GM19452 (cell line): ENCODE data around the gene HECA.
"Not testable (repeated sequence)": the region's sequence is repeated elsewhere in the genome, so short reads cannot be mapped to it uniquely, and the experiment has no call there.

Experiments used
- ATAC-seq: cut with Tn5 transposase; IDR thresholded peaks from one replicate; pipeline ENCODE4 v1.9.1; 2021; ENCODE audit not compliant: unreplicated experiment

The HECA gene

GRCh38 chr6:139135578-139136545 is 982 bp downstream of the HECA start:
- peak; percentile 27 for ATAC-seq

- ATAC-seq: no peak
Observed at GRCh38 chr6:139137706-139138105, 2.8 kb downstream of the HECA start.

DNA sequence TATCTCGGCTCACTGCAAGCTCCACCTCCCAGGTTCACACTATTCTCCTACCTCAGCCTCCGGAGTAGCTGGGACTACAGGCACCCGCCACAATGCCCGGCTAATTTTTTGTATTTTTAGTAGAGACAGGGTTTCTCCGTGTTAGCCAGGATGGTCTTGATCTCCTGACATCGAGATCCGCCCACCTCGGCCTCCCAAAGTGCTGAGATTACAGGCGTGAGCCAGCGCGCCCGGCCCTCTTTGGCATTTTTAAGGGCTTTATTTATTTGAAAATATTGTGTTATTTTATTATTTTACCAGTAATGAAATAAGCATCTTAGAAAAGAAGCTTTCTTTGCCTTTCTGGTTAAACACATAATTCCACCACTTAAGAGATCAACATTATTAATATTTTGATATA is 6.0 kb downstream of the HECA start:
- not testable (repeated sequence) for ATAC-seq

- no peak for ATAC-seq
Observed at GRCh38 chr6:139142262-139142661, 7.4 kb downstream of the HECA start.

GRCh38 chr6:139143111-139143510 is 8.2 kb downstream of the HECA start:
- no peak for ATAC-seq

DNA sequence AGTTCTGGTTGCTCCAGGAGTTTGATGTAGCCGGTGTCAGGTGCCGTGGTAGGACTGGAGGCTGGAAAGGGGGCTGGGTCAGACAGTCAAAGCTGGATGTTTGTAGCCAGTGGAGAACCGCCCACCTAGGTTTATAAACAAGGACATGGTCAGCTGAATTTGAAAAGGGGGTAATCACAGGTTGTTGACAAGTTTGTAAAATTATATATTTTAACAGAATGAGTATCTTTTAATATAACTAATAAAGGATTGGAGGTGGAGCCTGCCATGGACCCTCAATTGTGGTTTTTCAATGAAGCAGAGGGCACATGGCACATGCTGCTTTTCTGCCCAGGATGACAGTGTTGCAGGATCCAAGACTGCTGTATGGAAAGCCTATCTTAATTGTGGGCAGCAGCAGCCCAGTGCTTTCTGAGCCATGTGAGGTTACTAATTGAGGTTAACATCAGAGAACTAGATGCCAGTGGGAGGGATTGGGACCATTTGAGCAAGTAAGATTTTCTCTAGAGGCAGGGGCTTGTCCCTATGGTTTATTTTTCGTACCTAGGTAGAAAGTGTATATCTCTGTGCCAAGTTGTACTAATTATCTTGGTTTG is 9.7 kb downstream of the HECA start:
- no peak for ATAC-seq

DNA sequence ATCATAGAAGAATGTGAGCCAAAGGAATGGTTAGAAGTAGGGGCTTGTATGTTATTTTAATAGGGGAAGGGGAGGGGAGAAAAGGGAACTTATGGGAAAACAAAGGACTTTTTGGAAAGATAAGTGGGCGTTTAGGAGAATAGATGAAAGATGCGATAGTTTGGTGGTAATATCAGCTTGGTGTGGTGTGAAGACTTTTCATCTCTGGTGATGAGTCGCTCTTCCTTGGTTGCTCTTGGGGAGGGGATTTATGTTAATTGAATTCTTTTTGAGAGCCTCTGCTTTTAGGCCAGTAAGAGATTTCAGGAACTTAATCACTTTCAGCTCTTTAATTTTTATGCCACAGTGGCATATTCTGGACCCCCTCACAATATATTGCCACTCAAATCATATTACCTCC is 10.8 kb downstream of the HECA start:
- no peak for ATAC-seq

- no peak for ATAC-seq
Observed at GRCh38 chr6:139146317-139146726, 11.4 kb downstream of the HECA start.

GRCh38 chr6:139147628-139148027 is 12.7 kb downstream of the HECA start:
- ATAC-seq: no peak

DNA sequence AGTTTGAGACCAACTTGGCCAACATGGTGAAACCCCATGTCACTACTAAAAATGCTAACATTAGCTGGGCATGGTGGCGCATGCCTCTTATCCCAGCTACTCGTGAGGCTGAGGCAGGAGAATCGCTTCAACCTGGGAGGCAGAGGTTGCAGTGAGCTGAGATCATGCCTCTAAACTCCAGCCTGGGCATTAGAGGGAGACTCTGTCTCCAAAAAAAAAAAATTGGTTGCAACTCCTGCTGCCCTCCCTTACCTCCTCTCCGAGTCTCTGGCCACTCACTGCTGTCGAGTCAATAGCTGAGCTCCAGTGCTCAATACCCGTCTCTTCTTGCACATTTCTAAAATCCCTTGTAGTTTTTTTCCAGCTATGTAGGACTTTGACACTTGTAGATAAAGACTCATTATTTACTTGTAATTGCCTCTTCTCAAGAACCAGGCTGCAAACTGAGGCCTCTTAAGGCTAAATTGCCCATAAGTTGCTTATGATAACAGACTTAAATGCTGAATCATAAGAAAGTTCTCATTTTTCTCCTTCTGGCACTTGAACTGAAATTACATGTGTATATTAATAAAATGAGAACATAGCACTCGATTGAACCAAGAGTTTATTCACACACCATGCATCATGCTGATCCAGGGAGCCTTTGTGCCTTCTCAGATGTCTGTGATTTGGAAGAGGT is 13.8 kb downstream of the HECA start:
- no peak for ATAC-seq

DNA sequence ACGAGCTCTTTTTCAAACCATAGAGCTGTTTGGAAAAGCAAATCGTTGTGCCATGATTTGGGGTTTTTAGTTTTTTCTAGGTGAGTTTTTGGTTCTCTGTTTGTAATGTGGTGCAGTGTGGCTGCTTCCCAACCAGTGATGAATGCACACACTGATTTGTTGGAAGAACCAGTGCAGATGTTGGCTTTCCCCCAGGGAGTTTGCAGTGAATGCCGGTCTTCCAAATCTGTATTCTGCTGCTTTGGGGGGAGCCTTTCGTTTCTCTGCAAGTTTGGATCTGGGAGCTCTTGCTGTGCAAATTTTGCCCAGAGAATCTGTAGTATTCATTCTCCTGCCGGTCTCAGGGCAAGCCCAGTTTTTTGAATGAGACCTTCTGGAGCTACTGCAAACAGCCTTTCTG is 14.5 kb downstream of the HECA start:
- ATAC-seq: no peak

DNA sequence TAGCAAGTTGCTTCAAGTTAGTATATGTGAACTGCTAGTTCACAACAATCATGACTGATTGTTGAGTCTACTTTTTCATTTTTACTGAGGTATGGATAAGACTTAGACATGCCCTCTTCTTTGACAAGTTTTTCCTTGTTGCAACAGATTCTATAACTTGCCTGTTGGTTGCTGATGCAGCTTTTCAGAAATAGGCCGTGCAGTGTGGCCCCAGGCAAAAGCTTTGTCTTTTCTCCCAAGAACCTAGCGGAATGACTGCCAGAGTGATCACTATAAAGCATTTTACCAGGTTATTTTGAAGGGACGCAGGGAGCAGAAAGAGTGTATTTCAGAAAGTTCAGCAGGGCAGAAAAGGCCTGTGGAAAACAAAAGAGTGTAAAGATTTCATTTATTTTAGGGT is 16.0 kb downstream of the HECA start:
- ATAC-seq: no peak

- ATAC-seq: no peak
Observed at GRCh38 chr6:139151425-139152087, 16.7 kb downstream of the HECA start.

GRCh38 chr6:139152088-139152891 is 17.4 kb downstream of the HECA start:
- ATAC-seq: no peak

- ATAC-seq: no peak
Observed at GRCh38 chr6:139152892-139153271, 18.0 kb downstream of the HECA start.

GRCh38 chr6:139153855-139154254 is 19.0 kb downstream of the HECA start:
- no peak for ATAC-seq

DNA sequence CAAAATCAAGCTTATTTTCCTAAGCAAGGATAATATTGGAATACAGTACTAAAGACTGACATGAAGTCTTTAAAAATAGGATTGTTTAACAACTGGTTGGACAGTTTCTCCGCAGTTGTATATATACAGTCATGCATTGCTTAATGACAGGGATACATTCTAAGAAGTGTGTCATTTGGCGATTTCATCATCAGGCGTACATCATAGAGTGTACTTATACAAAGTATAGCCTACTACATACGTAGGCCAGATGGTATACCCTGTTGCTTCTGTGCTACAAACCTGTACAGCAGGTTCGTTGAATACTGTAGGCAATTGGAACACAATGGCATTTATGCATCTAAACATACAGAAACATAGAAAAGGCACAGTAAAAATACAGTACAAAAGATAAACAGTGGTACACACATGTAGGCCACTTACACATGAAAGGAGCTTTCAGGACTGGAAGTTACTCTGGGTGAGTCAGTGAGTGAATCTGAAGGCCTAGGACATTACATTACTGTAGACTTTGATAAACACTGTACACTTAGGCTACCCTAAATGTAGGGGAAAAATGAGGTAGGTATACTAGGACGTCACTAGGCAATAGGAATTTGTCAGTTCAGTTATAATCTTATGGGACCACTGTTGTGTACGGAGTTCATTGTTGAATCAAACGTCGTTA is 20.1 kb downstream of the HECA start:
- no peak for ATAC-seq

DNA sequence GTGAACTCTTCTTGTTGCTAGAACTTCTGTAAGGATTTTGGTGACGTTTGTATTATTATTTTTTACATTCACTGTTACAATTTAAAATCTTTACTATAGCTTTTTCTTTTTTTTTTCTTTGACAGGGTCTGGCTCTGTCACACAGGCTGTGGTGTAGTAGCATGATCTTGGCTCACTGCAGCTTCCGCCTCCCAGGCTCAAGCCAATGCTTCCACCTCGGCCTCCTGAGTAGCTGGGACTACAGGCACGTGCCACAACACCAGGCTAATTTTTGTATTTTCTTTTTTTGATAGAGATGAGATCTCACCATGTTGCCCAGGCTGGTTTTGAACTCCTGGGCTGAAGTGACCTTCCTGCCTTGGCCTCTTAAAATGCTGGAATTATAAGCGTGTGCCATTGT is 21.2 kb downstream of the HECA start:
- ATAC-seq: no peak

DNA sequence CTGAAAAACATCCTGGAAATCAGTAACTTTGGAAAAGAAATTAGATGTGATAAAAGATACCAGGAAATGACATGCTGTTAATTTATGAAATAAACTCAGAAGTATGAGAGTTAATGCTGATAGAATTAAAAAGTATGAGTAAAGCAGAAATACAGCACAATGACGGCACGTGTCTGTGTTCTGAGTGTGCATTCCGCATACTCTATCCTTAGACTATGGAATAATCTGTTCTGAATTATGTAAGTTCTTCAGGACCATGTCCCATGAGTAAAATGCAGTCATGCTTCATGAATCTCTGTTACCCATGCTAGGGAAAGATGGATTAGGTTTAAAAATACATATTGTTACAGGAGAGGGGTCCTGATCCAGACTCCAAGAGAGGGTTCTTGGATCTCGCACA is 21.7 kb downstream of the HECA start:
- no peak for ATAC-seq

GRCh38 chr6:139157086-139157485 is 22.2 kb downstream of the HECA start:
- not testable (repeated sequence) for ATAC-seq
